ENCODE measurements around the gene KHSRP.

The KHSRP gene, protein sequence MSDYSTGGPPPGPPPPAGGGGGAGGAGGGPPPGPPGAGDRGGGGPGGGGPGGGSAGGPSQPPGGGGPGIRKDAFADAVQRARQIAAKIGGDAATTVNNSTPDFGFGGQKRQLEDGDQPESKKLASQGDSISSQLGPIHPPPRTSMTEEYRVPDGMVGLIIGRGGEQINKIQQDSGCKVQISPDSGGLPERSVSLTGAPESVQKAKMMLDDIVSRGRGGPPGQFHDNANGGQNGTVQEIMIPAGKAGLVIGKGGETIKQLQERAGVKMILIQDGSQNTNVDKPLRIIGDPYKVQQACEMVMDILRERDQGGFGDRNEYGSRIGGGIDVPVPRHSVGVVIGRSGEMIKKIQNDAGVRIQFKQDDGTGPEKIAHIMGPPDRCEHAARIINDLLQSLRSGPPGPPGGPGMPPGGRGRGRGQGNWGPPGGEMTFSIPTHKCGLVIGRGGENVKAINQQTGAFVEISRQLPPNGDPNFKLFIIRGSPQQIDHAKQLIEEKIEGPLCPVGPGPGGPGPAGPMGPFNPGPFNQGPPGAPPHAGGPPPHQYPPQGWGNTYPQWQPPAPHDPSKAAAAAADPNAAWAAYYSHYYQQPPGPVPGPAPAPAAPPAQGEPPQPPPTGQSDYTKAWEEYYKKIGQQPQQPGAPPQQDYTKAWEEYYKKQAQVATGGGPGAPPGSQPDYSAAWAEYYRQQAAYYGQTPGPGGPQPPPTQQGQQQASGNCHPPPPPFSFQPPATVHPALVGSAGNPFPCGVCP

GRCh38 chr19:6424195-6424938, at the start of gene KHSRP:
KHSRP (minus strand) TSS chr19:6424811; CDS start chr19:6424701, 110 bp downstream.
- DNase-seq: no peak

DNA sequence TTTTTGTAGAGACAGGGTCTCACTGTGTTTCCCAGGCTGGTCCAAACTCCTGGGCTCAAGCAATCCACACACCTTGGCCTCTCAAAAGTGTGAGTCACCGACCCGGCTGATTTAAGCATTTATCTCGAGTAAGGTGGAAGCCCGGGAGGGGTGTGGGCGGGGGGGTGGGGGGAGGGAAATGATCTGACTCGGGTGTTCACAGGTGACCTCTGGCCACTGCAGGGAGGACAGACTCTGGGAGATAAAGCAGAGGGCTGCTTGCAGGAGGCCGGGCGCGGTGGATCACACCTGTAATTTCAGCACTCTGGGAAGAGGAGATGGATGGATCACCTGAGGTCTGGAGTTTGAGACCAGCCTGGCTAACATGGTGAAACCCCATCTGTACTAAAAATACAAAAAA, 49.0 kb upstream of the KHSRP start:
- no peak for DNase-seq

DNA sequence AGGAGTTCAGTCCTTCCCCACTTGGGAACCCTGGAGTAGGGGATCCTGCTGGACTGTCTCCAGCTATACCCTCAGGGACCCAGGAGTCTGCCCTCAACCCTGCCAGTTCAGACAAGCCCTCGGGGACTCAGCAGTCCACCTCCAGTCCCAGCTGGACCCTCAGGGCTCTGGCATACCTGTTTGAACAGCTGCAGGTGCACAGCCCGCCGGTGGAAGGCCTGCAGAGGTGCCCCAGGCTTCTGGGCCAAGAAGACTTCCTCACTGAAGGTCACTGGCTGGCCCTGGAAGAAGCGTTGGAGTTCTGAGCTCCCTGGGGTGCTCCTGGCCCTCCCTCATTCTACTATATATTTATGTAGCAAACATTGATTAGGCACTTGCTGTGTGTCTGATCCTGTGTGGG, 48.1 kb upstream of the KHSRP start:
- DNase-seq: no peak

- DNase-seq: no peak
These were observed 46.5 kb upstream of the KHSRP start for GRCh38 chr19:6471076-6471475.

- no peak for DNase-seq
These were observed 45.6 kb upstream of the KHSRP start for GRCh38 chr19:6470173-6470572.

- DNase-seq: no peak
These were observed 42.8 kb upstream of the KHSRP start for GRCh38 chr19:6467384-6467783.

- no peak for DNase-seq
These were observed 42.1 kb upstream of the KHSRP start for GRCh38 chr19:6466526-6467248.

DNA sequence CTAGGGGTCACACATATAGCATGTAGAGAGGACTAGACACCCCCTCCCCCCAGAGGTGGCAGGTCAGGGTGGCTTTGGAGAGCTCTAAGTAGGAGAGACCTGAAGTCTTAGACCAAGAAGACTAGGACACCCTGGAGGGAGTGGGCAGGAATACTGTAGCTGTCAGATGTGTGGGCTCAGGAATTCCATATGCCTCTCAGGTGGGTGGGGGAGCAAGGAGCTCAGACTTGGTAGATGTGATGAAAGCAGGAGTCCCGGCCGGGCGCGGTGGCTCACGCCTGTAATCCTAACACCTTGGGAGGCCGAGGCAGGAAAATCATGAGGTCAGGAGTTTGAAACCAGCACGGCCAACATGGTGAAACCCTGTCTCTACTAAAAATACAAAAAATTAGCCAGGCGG, 41.1 kb upstream of the KHSRP start:
- no peak for DNase-seq

DNA sequence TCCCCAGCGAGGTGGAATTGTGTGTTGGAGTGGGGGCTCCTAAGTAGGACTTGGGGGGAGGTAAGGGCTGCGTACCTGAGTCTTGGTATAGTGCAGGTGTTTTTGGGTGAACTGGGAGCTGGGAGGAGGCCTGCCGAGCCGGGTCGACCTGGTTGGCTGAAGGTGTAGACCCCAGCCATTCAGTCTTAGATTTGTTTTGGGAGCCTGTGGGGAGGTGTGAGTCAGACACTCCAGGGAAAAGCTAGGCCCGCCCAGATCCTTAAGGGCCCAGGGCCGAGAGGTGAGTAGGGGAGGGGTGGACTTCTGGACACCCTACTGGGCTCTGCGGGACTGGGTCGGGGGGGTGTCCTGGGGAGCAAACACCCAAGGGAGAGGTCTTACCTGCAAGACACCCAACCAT, 40.4 kb upstream of the KHSRP start:
- DNase-seq: no peak

GRCh38 chr19:6464070-6464873, 39.7 kb upstream of the KHSRP start, which contains the start of gene CRB3:
CRB3 (plus strand) TSS chr19:6464271; CDS start chr19:6464702, 431 bp downstream.
- DNase-seq: no peak

DNA sequence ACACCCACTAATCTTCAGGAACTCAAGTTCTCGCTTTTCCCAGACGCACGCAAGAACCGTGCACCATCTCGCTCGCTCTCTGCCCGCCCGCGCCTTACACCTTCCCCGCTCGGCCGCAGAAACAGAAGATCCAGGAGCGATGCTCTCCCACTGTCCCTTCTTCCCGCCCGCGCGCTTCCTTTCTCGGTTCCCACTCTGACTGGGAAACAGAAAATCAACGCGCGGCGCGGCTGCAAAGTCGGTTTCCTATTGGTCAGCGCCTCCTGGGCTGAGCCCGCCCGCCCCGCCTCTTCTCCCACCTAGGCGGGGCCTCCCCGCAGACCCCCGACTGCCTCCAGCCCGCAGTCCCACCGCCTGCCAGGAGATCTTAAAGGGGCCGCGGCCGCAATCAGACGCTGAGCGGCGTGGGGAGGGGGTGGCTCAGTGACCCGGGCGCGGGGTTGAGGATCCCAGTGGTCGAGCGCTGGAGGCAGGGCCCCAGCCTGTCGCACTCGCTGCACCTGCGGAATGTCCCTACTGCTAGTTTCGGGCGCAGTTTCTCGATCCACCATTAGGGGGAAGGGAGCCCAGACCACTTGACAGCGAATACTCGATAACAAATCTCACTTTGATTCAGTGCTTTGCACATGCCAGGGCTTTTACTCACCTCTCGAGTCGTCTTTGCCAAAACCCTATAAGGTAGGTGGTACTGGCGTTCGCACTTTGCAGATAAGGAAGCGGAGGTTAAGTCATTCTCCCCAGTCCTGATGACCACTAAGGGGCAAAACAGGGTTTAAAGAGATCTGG, 35.7 kb upstream of the KHSRP start:
- peak; percentile 98 for DNase-seq

DNA sequence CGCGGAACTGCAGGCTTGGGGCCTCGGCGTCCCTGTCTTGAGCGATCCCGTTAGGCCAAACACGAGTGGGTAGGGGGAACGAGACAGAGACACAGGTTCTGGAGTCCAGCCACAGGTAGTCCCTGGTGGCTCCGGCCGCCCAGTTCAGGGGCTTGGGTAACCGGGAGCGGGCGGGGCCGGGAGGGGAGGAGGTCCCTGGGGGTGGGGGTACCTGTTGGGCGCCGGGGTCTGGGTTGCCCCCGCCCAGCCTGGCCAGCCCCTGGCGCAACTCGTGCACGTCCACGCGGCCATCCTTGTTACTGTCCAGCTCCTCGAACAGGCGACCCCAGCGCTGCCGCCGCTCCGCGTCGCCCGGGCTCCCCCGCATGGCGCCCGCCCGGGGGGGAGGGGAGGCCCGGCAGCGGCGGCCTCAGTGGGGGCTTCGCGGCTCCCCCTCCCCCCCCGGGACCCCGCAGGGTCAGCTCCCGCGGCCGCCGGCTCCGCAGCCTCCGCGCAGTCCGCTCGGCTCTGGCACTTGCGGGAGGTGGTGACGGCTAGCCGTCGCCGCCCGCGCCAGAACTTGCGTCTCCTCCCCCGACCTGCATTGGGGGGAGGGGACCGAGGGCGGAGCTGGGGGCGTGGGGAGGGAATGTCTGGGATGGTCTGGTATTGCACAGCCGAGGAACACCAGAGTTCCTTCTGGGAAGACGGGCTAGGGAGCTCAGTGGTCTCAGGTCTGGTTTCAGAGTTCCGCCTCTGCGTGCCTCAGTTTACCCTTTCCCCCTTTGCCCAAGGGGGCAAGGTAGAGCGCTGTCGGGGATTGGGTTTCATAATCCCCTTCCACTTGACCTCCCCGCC, 34.9 kb upstream of the KHSRP start, which contains the start of gene SLC25A23:
SLC25A23 (minus strand) TSS at position 531 of the 837 bp plus-strand sequence; CDS start at position 367, 164 bp downstream.
- peak; percentile 91 for DNase-seq

- no peak for DNase-seq
These were observed 34.2 kb upstream of the KHSRP start for GRCh38 chr19:6458695-6459261.

DNA sequence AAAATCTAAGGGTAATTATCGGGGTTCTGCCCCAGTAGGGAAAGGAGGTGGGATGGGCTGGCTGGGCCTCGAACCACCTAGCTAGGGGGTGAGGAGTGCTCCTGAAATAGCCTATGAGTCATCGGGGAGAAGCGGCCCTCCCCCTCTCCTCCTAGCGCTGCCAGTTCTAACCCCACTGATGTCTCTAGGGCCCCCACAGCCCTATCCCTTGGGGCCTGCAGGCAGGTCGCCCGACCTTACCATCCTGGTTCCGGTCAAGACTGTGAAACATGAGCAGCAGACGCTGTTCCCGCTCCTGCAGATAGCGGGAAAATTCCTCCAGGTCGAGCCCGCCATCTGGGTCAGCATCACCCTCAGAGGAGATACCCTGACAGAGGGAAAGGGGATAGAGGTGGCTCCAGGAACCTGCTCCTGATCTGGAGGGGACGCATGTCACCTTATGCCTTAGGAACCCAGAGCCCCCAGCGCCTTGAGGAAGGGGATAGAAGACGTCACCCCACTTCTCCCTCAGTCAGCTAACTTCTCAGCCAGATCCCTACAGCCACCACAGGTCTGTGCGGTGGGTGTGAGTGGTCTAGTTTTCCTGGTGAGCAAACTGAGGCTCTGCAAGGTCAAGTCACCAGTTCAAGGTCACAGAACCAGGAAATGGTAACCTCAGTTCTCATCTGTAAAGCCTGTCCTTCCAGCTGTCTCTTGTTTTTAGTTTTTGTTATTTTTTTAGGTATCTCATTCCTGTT, 33.5 kb upstream of the KHSRP start:
- no peak for DNase-seq

- DNase-seq: no peak
These were observed 31.3 kb upstream of the KHSRP start for GRCh38 chr19:6455924-6456323.

- DNase-seq: no peak
These were observed 29.4 kb upstream of the KHSRP start for GRCh38 chr19:6453951-6454565.

DNA sequence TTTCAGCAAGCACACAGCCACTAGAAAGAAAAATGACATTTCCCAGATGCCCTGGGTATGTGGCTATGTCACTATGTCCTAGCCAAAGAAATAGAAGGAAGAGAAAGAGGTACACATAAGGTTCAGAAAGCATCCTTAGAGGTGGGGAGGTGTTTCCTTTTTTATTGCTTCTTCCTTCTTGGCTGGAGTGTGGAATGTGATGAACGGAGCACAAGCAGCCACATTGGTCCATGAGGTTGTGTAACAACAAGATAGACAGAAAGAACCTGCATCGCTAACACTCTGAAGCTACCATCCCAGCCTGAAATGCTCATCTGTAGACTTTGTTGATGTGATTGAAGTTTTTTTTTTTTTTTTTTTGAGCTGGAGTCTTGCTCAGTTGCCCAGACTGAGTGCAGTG, 28.3 kb upstream of the KHSRP start:
- DNase-seq: no peak

GRCh38 chr19:6452223-6452614, 27.6 kb upstream of the KHSRP start:
- no peak for DNase-seq
